A673 (cell line): ENCODE data around the gene F11.

Experiments
- EZH2 ChIP-seq: fragments of 200-600 bp; sonication (generic); IDR thresholded peaks from 2 replicates; pipeline ENCODE4 v1.6.1; 2017; ENCODE audit warnings: borderline replicate concordance, low read depth, mild to moderate bottlenecking, mixed read lengths, antibody characterized with exemption, low read length; ENCODE audit not compliant: poor library complexity, severe bottlenecking
- TF ChIP-seq, protein P1 (sequence below): fragments of 300-800, 200-600 bp; sonication (generic); conservative IDR thresholded peaks from 2 replicates; pipeline ENCODE4 v1.5.1; 2017; ENCODE audit warnings: low read depth, mild to moderate bottlenecking, antibody characterized with exemption, low read length, moderate library complexity, mixed read lengths

DNA sequence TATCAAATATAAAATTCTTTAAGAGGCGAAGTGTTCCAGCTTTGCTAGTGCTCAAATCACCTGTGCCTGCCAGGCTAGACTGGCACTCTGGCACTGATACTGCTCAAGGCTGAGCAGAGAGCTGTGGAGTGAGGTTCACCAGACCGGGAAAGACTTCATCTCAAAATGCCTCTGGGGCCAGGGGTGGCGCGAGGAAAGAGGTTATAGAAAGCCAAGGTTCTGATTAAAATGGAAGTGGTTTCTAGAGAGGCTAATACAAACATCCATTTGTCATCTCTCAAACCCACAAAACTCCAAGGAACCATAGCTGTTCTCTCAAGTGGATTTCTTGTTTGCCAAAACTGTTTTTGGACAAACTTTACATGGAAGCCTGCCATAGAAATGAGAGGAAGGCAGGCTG lies 41.5 kb downstream of the F11 start:
- TF ChIP-seq, protein P1, sequence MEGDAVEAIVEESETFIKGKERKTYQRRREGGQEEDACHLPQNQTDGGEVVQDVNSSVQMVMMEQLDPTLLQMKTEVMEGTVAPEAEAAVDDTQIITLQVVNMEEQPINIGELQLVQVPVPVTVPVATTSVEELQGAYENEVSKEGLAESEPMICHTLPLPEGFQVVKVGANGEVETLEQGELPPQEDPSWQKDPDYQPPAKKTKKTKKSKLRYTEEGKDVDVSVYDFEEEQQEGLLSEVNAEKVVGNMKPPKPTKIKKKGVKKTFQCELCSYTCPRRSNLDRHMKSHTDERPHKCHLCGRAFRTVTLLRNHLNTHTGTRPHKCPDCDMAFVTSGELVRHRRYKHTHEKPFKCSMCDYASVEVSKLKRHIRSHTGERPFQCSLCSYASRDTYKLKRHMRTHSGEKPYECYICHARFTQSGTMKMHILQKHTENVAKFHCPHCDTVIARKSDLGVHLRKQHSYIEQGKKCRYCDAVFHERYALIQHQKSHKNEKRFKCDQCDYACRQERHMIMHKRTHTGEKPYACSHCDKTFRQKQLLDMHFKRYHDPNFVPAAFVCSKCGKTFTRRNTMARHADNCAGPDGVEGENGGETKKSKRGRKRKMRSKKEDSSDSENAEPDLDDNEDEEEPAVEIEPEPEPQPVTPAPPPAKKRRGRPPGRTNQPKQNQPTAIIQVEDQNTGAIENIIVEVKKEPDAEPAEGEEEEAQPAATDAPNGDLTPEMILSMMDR: no peak
- no peak for TF ChIP-seq EZH2
